T-helper 1 cell treated with Interleukin-12 subunit alpha and Interleukin-12 subunit beta and Interleukin-4 antibody, amounts not matched to agents 30 μg/mL and 1 μg/mL, for 36 hours (primary cell): ENCODE measurements around the gene PSMD2.

Source experiments
- H3K27ac Mint-ChIP-seq: one replicate; pipeline ENCODE4 v1.8.0; 2021; ENCODE audit warnings: mild to moderate bottlenecking, mixed read lengths
- H3K27me3 Mint-ChIP-seq: one replicate; pipeline ENCODE4 v1.8.0; 2021; ENCODE audit warnings: low read depth, mixed read lengths
- H3K36me3 Mint-ChIP-seq: one replicate; pipeline ENCODE4 v1.8.0; 2021; ENCODE audit warnings: low read depth, mixed read lengths
- H3K4me1 Mint-ChIP-seq: one replicate; pipeline ENCODE4 v1.8.0; 2021; ENCODE audit warnings: low read depth, mixed read lengths
- H3K4me3 Mint-ChIP-seq: one replicate; pipeline ENCODE4 v1.8.0; 2021; ENCODE audit warnings: mild to moderate bottlenecking, moderate library complexity, mixed read lengths
- H3K9me3 Mint-ChIP-seq: one replicate; pipeline ENCODE4 v1.8.0; 2021; ENCODE audit warnings: mixed read lengths

Gene PSMD2

GRCh38 chr3:184349563-184350470, 50.8 kb downstream of the PSMD2 start:
- Mint-ChIP-seq H3K4me3 (no peak overlapping the region), H3K27ac (no peak overlapping the region), H3K9me3 (no peaks in the 10 kb centered on the region), H3K36me3 (no peaks in the 10 kb centered on the region), H3K4me1 (no peaks in the 10 kb centered on the region), H3K27me3 (no peaks in the 10 kb centered on the region)

GRCh38 chr3:184350618-184351017, 51.6 kb downstream of the PSMD2 start:
- H3K27me3 Mint-ChIP-seq, result no peaks in the 10 kb centered on the region
- no peaks in the 10 kb centered on the region for H3K9me3 Mint-ChIP-seq
- H3K4me1 Mint-ChIP-seq, result no peaks in the 10 kb centered on the region
- H3K4me3 Mint-ChIP-seq, result no peak overlapping the region
- H3K36me3 Mint-ChIP-seq, result no peaks in the 10 kb centered on the region
- no peak overlapping the region for H3K27ac Mint-ChIP-seq

- no peak overlapping the region for H3K4me3 Mint-ChIP-seq
- no peaks in the 10 kb centered on the region for H3K36me3 Mint-ChIP-seq
- no peaks in the 10 kb centered on the region for H3K27me3 Mint-ChIP-seq
- no peak overlapping the region for H3K27ac Mint-ChIP-seq
- H3K9me3 Mint-ChIP-seq, result no peaks in the 10 kb centered on the region
- no peaks in the 10 kb centered on the region for H3K4me1 Mint-ChIP-seq
These were observed 52.6 kb downstream of the PSMD2 start for GRCh38 chr3:184351511-184352148.

GRCh38 chr3:184352149-184352785, 53.2 kb downstream of the PSMD2 start:
- Mint-ChIP-seq H3K27me3 (no peaks in the 10 kb centered on the region), H3K4me1 (no peaks in the 10 kb centered on the region), H3K36me3 (no peaks in the 10 kb centered on the region), H3K9me3 (no peaks in the 10 kb centered on the region), H3K27ac (no peak overlapping the region), H3K4me3 (no peak overlapping the region)

DNA sequence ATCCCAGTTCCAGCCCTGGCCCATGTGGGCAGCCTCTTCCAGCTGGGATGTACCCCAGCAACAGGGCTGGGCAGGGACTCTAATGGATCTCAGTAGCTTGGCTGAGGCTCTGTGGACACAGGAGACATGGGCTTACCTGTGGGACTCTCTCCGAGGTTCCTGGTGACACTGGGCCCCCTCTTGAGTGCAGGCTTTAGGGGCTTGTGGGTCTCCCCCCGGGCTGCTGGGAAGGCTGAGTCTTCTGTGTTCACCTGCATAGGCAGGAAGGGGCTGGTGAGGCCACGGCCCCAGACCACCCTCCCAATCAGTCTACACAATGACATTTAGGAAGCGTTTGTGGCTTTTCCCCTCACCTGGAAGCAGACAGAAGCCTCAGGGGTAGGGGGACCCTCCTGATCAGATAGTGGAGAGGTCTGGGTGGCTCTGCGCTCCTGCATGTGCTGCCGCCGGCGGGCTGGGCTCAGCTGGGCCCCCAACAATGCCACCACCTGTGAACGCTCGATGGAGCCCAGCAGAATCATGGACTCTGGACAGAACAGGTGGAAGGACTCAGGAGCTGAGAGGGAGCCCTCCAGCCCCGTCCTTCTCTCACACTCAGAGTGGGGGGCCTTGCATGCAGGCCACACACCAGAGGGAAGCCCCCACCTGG, 54.0 kb downstream of the PSMD2 start:
- H3K4me3 Mint-ChIP-seq, result no peak overlapping the region
- no peak overlapping the region for H3K27ac Mint-ChIP-seq
- H3K4me1 Mint-ChIP-seq, result no peaks in the 10 kb centered on the region
- no peaks in the 10 kb centered on the region for H3K27me3 Mint-ChIP-seq
- H3K36me3 Mint-ChIP-seq, result no peaks in the 10 kb centered on the region
- H3K9me3 Mint-ChIP-seq, result no peaks in the 10 kb centered on the region

DNA sequence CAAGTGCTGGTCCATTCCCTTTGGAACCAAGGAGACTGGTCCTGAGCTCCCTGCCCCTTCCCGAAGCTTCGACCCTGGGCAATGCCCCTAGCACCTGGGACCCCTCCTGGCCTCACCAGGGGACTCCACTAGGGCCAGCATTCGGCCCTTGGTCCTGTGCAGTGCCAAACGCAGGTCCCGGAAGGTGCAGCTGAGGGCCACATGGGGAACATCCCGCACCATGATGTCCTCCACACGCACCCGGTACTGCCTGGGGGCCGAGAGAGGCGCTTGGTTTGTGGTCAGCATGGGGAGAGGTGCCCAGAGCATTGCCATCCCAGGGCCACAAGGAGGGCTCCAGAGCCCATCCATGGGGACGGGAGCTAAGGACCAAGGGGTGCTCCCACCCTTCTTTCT, 54.5 kb downstream of the PSMD2 start:
- no peak overlapping the region for H3K4me3 Mint-ChIP-seq

GRCh38 chr3:184354121-184354728, 55.2 kb downstream of the PSMD2 start:
- Mint-ChIP-seq H3K27me3 (no peaks in the 10 kb centered on the region), H3K9me3 (no peaks in the 10 kb centered on the region)

More for the DNA sequence above, 54.5 kb downstream of the PSMD2 start:
- no peaks in the 10 kb centered on the region for H3K36me3 Mint-ChIP-seq
- H3K27me3 Mint-ChIP-seq, result no peaks in the 10 kb centered on the region
- no peaks in the 10 kb centered on the region for H3K4me1 Mint-ChIP-seq
- H3K9me3 Mint-ChIP-seq, result no peaks in the 10 kb centered on the region
- no peak overlapping the region for H3K27ac Mint-ChIP-seq

DNA sequence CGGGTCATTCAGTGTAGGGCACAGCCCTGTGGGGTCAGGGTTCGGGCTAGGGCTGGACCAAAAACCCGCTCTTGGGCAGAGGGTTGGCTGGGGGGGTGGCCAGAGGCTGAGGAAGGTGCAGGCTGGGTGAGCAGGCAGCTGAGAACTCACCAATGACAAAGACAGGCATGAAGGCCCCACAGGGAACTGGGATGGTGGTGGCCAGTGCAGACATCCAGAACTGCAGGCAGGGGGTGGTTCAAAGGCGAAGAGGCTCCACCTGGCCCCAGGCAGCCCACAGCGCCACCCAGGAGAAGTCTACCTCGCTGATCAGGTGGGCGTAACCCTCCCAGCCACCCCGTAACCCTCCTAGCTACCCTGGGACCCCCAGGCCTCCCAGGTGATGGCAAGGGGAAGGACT, 55.7 kb downstream of the PSMD2 start:
- H3K27me3 Mint-ChIP-seq, result peaks cover 1% of the 10 kb centered on the region
- no peaks in the 10 kb centered on the region for H3K36me3 Mint-ChIP-seq
- H3K9me3 Mint-ChIP-seq, result no peaks in the 10 kb centered on the region
- no peak overlapping the region for H3K4me3 Mint-ChIP-seq
- H3K27ac Mint-ChIP-seq, result no peak overlapping the region
- no peaks in the 10 kb centered on the region for H3K4me1 Mint-ChIP-seq

More at GRCh38 chr3:184354121-184354728, 55.2 kb downstream of the PSMD2 start:
- no peaks in the 10 kb centered on the region for H3K4me1 Mint-ChIP-seq
- H3K4me3 Mint-ChIP-seq, result no peak overlapping the region
- H3K27ac Mint-ChIP-seq, result no peak overlapping the region
- no peaks in the 10 kb centered on the region for H3K36me3 Mint-ChIP-seq

DNA sequence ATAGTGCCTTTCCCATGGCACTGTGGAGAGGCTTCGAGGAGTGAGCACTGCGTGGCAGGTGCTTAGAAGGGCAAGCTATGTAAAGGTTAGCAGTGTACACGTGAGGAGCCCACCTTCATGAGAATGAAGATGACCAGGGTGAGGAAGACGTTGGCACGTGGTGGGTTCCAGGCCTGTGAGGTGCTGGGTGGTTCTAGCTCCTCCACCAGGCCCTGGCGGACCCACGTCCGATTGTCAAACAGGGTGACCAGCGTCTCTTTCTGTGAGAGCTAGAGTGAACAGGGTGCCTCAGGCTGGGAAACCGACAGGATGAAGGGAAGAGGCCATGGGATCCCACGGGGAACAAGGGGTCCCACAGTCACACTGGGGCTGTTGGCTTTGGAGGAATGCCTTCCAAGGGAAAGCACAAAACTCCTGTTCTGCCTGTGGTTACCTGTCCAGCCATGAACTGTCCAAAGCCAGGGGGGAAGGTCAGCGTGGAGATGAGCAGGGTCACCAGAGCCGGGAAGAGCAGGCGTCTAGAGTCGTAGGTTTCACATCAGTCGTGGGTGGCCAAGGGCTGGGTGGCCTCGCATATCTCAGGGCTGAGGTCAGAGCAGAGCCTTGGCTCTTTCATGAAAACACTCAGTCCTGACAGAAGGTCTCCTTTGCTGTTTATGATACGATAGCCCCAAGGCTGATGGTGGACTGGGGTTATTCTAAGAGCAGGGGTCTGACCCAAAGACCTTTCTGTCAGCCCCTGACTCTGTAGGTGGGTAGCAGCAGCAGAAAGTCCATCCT, 56.4 kb downstream of the PSMD2 start:
- peaks cover 8% of the 10 kb centered on the region for H3K27me3 Mint-ChIP-seq
- no peaks in the 10 kb centered on the region for H3K9me3 Mint-ChIP-seq
- no peaks in the 10 kb centered on the region for H3K36me3 Mint-ChIP-seq
- H3K4me3 Mint-ChIP-seq, result no peak overlapping the region
- no peak overlapping the region for H3K27ac Mint-ChIP-seq
- peaks cover 1% of the 10 kb centered on the region for H3K4me1 Mint-ChIP-seq

DNA sequence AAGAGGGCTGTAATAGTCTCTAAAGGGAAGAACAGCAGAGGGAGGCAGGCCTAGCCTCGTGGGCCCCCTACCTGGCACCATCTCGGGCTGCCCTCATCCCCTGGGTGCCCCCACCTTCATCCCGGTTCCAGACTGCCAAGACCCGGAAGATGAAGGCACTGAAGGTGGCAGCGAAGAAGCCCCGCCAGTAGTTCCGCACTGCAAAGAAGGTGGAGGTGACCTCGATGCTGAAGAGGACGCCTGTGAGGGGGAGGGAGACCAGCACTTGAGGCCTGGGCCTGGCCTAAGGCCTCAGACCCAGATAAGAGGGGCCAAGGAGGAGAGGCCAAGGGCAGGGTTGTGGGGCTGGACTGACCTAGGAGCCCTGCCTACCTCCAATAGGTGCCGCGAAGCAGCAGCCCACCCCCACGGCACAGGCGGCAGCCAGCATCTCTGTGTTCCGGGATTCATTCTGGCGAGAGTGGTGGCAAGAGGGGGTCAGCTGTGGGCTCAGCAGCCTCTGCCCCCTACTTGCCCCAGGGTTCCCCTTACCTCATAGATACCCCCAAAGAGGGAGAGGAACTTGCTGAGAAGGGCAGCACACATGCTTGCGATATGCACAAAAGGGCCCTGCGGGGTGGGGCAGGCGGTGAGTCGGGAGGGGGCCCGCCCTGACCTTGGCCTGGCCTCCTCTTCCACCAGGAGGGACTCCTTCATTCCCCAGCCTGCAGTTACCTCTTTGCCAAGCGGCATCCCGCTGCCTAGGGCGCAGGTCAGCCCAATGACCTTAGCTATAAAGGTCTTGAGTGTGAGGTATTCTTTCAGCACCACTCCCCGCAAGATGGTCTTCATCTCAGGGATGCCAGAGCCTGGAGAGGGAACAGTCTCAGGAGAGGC, 58.4 kb downstream of the PSMD2 start:
- Mint-ChIP-seq H3K9me3 (no peaks in the 10 kb centered on the region), H3K4me1 (peaks cover 4% of the 10 kb centered on the region), H3K36me3 (no peaks in the 10 kb centered on the region), H3K4me3 (no peak overlapping the region), H3K27me3 (peaks cover 9% of the 10 kb centered on the region), H3K27ac (no peak overlapping the region)

GRCh38 chr3:184358124-184358767, 59.2 kb downstream of the PSMD2 start:
- Mint-ChIP-seq H3K27me3 (peaks cover 9% of the 10 kb centered on the region), H3K27ac (no peak overlapping the region), H3K36me3 (peaks cover 2% of the 10 kb centered on the region), H3K4me3 (no peak overlapping the region), H3K9me3 (no peaks in the 10 kb centered on the region), H3K4me1 (peaks cover 4% of the 10 kb centered on the region)
